Measurements from ENCODE around the gene LAMA3.

LAMA3 gene

GRCh38 chr18:23673725-23674124, 15.5 kb upstream of the LAMA3 start:
- no peak for DNase-seq (ENCODE audit: low spot score)
- TF ChIP-seq, protein P1, sequence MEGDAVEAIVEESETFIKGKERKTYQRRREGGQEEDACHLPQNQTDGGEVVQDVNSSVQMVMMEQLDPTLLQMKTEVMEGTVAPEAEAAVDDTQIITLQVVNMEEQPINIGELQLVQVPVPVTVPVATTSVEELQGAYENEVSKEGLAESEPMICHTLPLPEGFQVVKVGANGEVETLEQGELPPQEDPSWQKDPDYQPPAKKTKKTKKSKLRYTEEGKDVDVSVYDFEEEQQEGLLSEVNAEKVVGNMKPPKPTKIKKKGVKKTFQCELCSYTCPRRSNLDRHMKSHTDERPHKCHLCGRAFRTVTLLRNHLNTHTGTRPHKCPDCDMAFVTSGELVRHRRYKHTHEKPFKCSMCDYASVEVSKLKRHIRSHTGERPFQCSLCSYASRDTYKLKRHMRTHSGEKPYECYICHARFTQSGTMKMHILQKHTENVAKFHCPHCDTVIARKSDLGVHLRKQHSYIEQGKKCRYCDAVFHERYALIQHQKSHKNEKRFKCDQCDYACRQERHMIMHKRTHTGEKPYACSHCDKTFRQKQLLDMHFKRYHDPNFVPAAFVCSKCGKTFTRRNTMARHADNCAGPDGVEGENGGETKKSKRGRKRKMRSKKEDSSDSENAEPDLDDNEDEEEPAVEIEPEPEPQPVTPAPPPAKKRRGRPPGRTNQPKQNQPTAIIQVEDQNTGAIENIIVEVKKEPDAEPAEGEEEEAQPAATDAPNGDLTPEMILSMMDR (IDR thresholded peaks at IDR 0.05; ENCODE audit: extremely low read depth, missing control alignments), result no peak

DNA sequence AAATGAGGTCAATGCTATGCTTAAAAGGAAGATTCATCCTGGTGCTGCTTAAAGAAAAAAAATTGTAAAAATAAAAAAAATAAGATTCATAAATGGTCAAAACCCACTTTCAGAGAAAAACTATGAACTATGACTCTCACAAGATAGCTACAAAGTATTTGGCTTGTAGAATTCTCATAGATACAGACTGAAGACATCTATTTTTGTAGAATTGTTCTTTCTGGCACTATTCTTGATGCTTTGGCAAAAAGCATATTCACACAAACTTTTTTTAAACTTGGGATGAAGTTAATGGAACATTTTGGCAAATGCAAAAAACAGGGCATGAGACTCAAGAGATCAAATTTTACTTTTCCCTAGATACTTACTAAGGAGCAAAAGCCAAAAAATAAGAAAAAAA, 14.0 kb upstream of the LAMA3 start:
- DNase-seq (ENCODE audit: low spot score), result no peak
- TF ChIP-seq, protein P1 (IDR thresholded peaks at IDR 0.05; ENCODE audit: extremely low read depth, missing control alignments), result no peak

DNA sequence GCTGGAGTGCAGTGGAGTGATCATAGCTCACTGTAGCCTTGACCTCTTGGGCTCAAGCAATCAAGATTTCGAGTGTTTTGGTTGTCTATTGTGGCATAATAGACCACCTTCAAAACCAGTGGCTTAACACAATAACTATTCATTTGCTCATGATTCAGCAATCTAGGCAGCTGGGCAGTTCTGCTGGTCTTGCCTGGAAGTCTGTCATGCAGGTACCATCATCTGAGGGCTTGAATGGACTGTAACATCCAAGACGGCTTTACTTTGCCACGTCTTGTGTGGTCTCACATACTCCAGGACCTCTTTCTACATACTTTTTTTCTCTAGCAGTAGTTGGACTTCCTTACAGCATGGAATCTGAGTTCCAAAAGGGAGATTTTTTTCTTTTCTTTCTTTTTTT, 13.4 kb upstream of the LAMA3 start:
- TF ChIP-seq, protein P1 (IDR thresholded peaks at IDR 0.05; ENCODE audit: extremely low read depth, missing control alignments), result no peak
- DNase-seq (ENCODE audit: low spot score), result no peak

GRCh38 chr18:23682045-23682444, 7.2 kb upstream of the LAMA3 start:
- TF ChIP-seq, protein P1 (IDR thresholded peaks at IDR 0.05; ENCODE audit: extremely low read depth, missing control alignments), result no peak
- no peak for DNase-seq (ENCODE audit: low spot score)

- TF ChIP-seq, protein P1 (IDR thresholded peaks at IDR 0.05; ENCODE audit: extremely low read depth, missing control alignments), result no peak
- DNase-seq (ENCODE audit: low spot score), result no peak
These were observed 6.8 kb upstream of the LAMA3 start for GRCh38 chr18:23682472-23682871.

GRCh38 chr18:23683155-23683554, 6.1 kb upstream of the LAMA3 start:
- no peak for DNase-seq (ENCODE audit: low spot score)
- TF ChIP-seq, protein P1 (IDR thresholded peaks at IDR 0.05; ENCODE audit: extremely low read depth, missing control alignments), result no peak

DNA sequence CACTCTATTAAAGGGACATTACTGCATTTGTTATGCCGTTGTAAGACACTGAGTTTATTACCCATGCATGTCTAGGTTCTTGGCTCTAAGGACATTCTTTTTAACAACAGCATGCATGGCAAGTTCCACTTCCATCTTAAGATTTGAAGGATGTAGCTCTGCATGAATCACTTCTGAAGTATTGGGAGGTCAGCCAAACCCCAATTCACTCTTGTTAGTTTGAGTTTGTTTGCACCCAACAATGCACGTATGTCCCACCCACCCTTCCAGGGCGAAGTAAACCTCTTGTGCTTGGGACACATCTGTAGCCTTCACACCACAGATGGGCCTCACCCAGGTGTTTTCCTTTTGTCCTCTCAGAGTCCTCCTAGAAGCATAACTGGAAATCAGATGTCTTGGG, 5.6 kb upstream of the LAMA3 start:
- no peak for DNase-seq (ENCODE audit: low spot score)
- TF ChIP-seq, protein P1 (IDR thresholded peaks at IDR 0.05; ENCODE audit: extremely low read depth, missing control alignments), result no peak
